ENCODE measurements around the gene BIN1. TPM values are rescaled to one million over a fixed set of nuclear protein-coding genes. Genes with fewer than 3 reads are reported as not detected.

BIN1 gene
- polyA plus RNA-seq, 1 donor from 2014 or later, result 61.9 TPM

DNA sequence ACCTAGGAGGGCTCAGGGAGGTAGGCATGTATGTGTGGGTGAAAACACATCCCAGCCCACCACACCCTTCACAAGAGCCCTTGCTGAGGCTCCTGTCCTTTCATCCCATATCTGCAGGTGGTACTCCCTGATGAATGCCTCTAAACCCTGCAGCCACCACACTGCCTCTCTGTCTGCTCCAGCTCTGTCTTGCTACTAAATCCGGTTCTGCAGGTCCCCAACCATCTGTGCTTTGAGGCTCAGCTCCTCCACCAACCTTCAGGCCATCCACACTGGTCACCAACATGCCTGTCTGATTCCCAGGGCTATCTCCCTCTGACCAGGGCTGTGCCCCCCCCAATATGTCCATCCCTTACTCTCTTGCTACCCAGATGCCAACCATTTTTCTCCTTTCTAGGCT is 92.7 kb downstream of the BIN1 start:
- no peaks in the 10 kb centered on the region for H3F3A ChIP-seq (ENCODE audit: insufficient read depth, low read length, poor library complexity, severe bottlenecking)
- no peaks in the 10 kb centered on the region for H4K20me1 ChIP-seq (ENCODE audit: insufficient read depth)
- no peak overlapping the region for H3K27ac ChIP-seq (ENCODE audit: low read length)
- no peaks in the 10 kb centered on the region for H3K79me2 ChIP-seq (replicated peaks; ENCODE audit: insufficient read depth, low read length)
- TF ChIP-seq POLR2AphosphoS5 (IDR thresholded peaks at IDR 0.05) (no peak), CTCF (IDR thresholded peaks at IDR 0.05; ENCODE audit: poor library complexity, severe bottlenecking) (no peak), RAD21 (conservative IDR thresholded peaks at IDR 0.05) (no peak), EP300 (conservative IDR thresholded peaks at IDR 0.05; ENCODE audit: poor library complexity, severe bottlenecking) (no peak), MXI1 (conservative IDR thresholded peaks at IDR 0.05; ENCODE audit: poor library complexity, severe bottlenecking) (no peak), SMC3 (conservative IDR thresholded peaks at IDR 0.05; ENCODE audit: poor library complexity) (no peak), TAF1 (IDR thresholded peaks at IDR 0.05; ENCODE audit: low read depth) (no peak), REST (IDR thresholded peaks at IDR 0.05; ENCODE audit: borderline replicate concordance) (no peak), EZH2 (IDR thresholded peaks at IDR 0.05; ENCODE audit: borderline replicate concordance, insufficient read depth, low read length, poor library complexity, severe bottlenecking) (no peak)
- H2AFZ ChIP-seq (ENCODE audit: low read depth, low read length), result no peak overlapping the region
- H3K27me3 ChIP-seq (ENCODE audit: insufficient read depth, low read depth, low read length), result no peaks in the 10 kb centered on the region
- H3K9me3 ChIP-seq (ENCODE audit: low read length), result no peaks in the 10 kb centered on the region
- no peak overlapping the region for H3K4me2 ChIP-seq (ENCODE audit: low read length)
- no peaks in the 10 kb centered on the region for H3K36me3 ChIP-seq (ENCODE audit: insufficient read depth, low read length)
- H3K4me3 ChIP-seq (ENCODE audit: low read length), result no peak overlapping the region
- no peaks in the 10 kb centered on the region for H3K9me2 ChIP-seq (ENCODE audit: insufficient read depth, low read length)
- no peak overlapping the region for H3K9ac ChIP-seq (ENCODE audit: low read length)

GRCh38 chr2:127012868-127013267 is 94.1 kb downstream of the BIN1 start:
- Histone ChIP-seq H3K79me2 (replicated peaks; ENCODE audit: insufficient read depth, low read length) (no peaks in the 10 kb centered on the region), H3K36me3 (ENCODE audit: insufficient read depth, low read length) (no peaks in the 10 kb centered on the region), H3K4me2 (ENCODE audit: low read length) (no peak overlapping the region), H2AFZ (ENCODE audit: low read depth, low read length) (no peak overlapping the region), H3K9me3 (ENCODE audit: low read length) (no peaks in the 10 kb centered on the region), H4K20me1 (ENCODE audit: insufficient read depth) (no peaks in the 10 kb centered on the region), H3K27me3 (ENCODE audit: insufficient read depth, low read depth, low read length) (no peaks in the 10 kb centered on the region), H3F3A (ENCODE audit: insufficient read depth, low read length, poor library complexity, severe bottlenecking) (no peaks in the 10 kb centered on the region), H3K9ac (ENCODE audit: low read length) (no peak overlapping the region), H3K27ac (ENCODE audit: low read length) (no peak overlapping the region), H3K4me3 (ENCODE audit: low read length) (no peak overlapping the region), H3K9me2 (ENCODE audit: insufficient read depth, low read length) (no peaks in the 10 kb centered on the region)
- TF ChIP-seq TAF1 (IDR thresholded peaks at IDR 0.05; ENCODE audit: low read depth) (no peak), SMC3 (conservative IDR thresholded peaks at IDR 0.05; ENCODE audit: poor library complexity) (no peak), EZH2 (IDR thresholded peaks at IDR 0.05; ENCODE audit: borderline replicate concordance, insufficient read depth, low read length, poor library complexity, severe bottlenecking) (no peak), RAD21 (conservative IDR thresholded peaks at IDR 0.05) (no peak)
